GM12892 (cell line): ENCODE data around the gene PDCD1LG2.

Source experiments
- POLR2A ChIP-seq: IDR thresholded peaks from 2 replicates; pipeline ENCODE4 v1.6.1; 2011; ENCODE audit warnings: low read depth, low read length, control low read depth
- POLR2AphosphoS5 ChIP-seq: IDR thresholded peaks from 2 replicates; pipeline ENCODE4 v1.6.1; 2011; ENCODE audit warnings: low read depth, low read length, control low read depth
- TAF1 ChIP-seq: IDR thresholded peaks from 2 replicates; pipeline ENCODE4 v1.6.1; 2011; ENCODE audit warnings: low read depth, mild to moderate bottlenecking, control low read depth, low read length, borderline replicate concordance

- TF ChIP-seq POLR2A (no peak), POLR2AphosphoS5 (no peak), TAF1 (no peak)
Observed at GRCh38 chr9:5482194-5482593, 28.1 kb upstream of the PDCD1LG2 start.
